Neuron (in vitro differentiated cells): ENCODE measurements around the gene FBXW10B.
"Not testable (repeated sequence)": the region's sequence is repeated elsewhere in the genome, so short reads cannot be mapped to it uniquely, and the experiment has no call there.

Experiments used
- H2AFZ ChIP-seq: one replicate; pipeline ENCODE4 v1.6.1; 2013; ENCODE audit warnings: low read depth, mild to moderate bottlenecking, inconsistent platforms, low read length, moderate library complexity
- H3K27me3 ChIP-seq: one replicate; pipeline ENCODE4 v1.6.1; 2013; ENCODE audit warnings: low read length; ENCODE audit not compliant: insufficient read depth
- H3K36me3 ChIP-seq: one replicate; pipeline ENCODE4 v1.6.1; 2013; ENCODE audit warnings: low read length; ENCODE audit not compliant: insufficient read depth
- H3K4me1 ChIP-seq: one replicate; pipeline ENCODE4 v1.6.1; 2013; ENCODE audit warnings: low read length; ENCODE audit not compliant: insufficient read depth
- H3K4me3 ChIP-seq: 2 replicates; pipeline ENCODE4 v1.5.1; 2013; ENCODE audit warnings: mild to moderate bottlenecking, low read length, moderate library complexity
- H3K9me3 ChIP-seq: one replicate; pipeline ENCODE4 v1.6.1; 2013; ENCODE audit warnings: low read length

FBXW10B gene

GRCh38 chr17:15650741-15651582, 31.5 kb upstream of the FBXW10B start:
- Histone ChIP-seq H2AFZ (no peak overlapping the region), H3K4me3 (peak overlapping the region; percentile 5), H3K36me3 (no peaks in the 10 kb centered on the region), H3K4me1 (peaks cover 32% of the 10 kb centered on the region), H3K27me3 (no peaks in the 10 kb centered on the region), H3K9me3 (no peaks in the 10 kb centered on the region)

GRCh38 chr17:15649861-15650421, 30.4 kb upstream of the FBXW10B start:
- H3K9me3 ChIP-seq, result no peaks in the 10 kb centered on the region
- H3K36me3 ChIP-seq, result no peaks in the 10 kb centered on the region
- no peak overlapping the region for H2AFZ ChIP-seq
- no peaks in the 10 kb centered on the region for H3K27me3 ChIP-seq
- no peak overlapping the region for H3K4me3 ChIP-seq
- peaks cover 35% of the 10 kb centered on the region for H3K4me1 ChIP-seq

GRCh38 chr17:15648386-15648785, 28.9 kb upstream of the FBXW10B start:
- H3K4me3 ChIP-seq, result no peak overlapping the region

GRCh38 chr17:15645942-15646312, 26.4 kb upstream of the FBXW10B start:
- H3K9me3 ChIP-seq, H3K27me3 ChIP-seq, H2AFZ ChIP-seq, H3K36me3 ChIP-seq, H3K4me3 ChIP-seq: not testable (repeated sequence)
- H3K4me1 ChIP-seq, result peaks cover 15% of the 10 kb centered on the region

More at GRCh38 chr17:15648386-15648785, 28.9 kb upstream of the FBXW10B start:
- Histone ChIP-seq H3K4me1 (peaks cover 25% of the 10 kb centered on the region), H3K36me3 (no peaks in the 10 kb centered on the region), H2AFZ (no peak overlapping the region), H3K9me3 (no peaks in the 10 kb centered on the region), H3K27me3 (no peaks in the 10 kb centered on the region)

- peaks cover 10% of the 10 kb centered on the region for H3K4me1 ChIP-seq
- H3K4me3 ChIP-seq, H2AFZ ChIP-seq, H3K9me3 ChIP-seq, H3K36me3 ChIP-seq, H3K27me3 ChIP-seq: not testable (repeated sequence)
Observed at GRCh38 chr17:15645099-15645941, 25.8 kb upstream of the FBXW10B start.

GRCh38 chr17:15642505-15643251, 23.2 kb upstream of the FBXW10B start:
- H3K27me3 ChIP-seq, H3K36me3 ChIP-seq, H3K9me3 ChIP-seq, H3K4me3 ChIP-seq, H2AFZ ChIP-seq: not testable (repeated sequence)
- peaks cover 10% of the 10 kb centered on the region for H3K4me1 ChIP-seq

- H3K27me3 ChIP-seq, H2AFZ ChIP-seq, H3K36me3 ChIP-seq, H3K9me3 ChIP-seq, H3K4me3 ChIP-seq: not testable (repeated sequence)
- peaks cover 10% of the 10 kb centered on the region for H3K4me1 ChIP-seq
Observed at GRCh38 chr17:15642014-15642413, 22.5 kb upstream of the FBXW10B start.

GRCh38 chr17:15630930-15631453, 11.5 kb upstream of the FBXW10B start:
- not testable (repeated sequence) for H3K9me3 ChIP-seq, H3K4me3 ChIP-seq, H2AFZ ChIP-seq, H3K27me3 ChIP-seq, H3K4me1 ChIP-seq, H3K36me3 ChIP-seq

- H2AFZ ChIP-seq, H3K27me3 ChIP-seq, H3K4me3 ChIP-seq, H3K4me1 ChIP-seq, H3K36me3 ChIP-seq, H3K9me3 ChIP-seq: not testable (repeated sequence)
Observed at GRCh38 chr17:15629991-15630390, 10.5 kb upstream of the FBXW10B start.

GRCh38 chr17:15623661-15624209, 4.2 kb upstream of the FBXW10B start:
- not testable (repeated sequence) for H2AFZ ChIP-seq, H3K4me3 ChIP-seq, H3K9me3 ChIP-seq, H3K36me3 ChIP-seq, H3K4me1 ChIP-seq, H3K27me3 ChIP-seq

GRCh38 chr17:15623255-15623654, 3.8 kb upstream of the FBXW10B start:
- H3K36me3 ChIP-seq, H2AFZ ChIP-seq, H3K4me1 ChIP-seq, H3K4me3 ChIP-seq, H3K9me3 ChIP-seq, H3K27me3 ChIP-seq: not testable (repeated sequence)

- H2AFZ ChIP-seq, H3K4me3 ChIP-seq, H3K27me3 ChIP-seq, H3K4me1 ChIP-seq, H3K36me3 ChIP-seq, H3K9me3 ChIP-seq: not testable (repeated sequence)
Observed at GRCh38 chr17:15622124-15622523, 2.6 kb upstream of the FBXW10B start.
